HL-60 (cell line): ENCODE results near the gene TMEM132D.

Source experiments
- DNase-seq, 2 experiments: peaks; one replicate each; pipeline ENCODE4 v3.0.0-alpha.2; 2010 to 2020; ENCODE audit warnings: low read depth in 1 of 2, low spot score in 1 of 2
- H3K27ac ChIP-seq: fragments of 250-450 bp; sonication (Bioruptor Pico); replicated peaks from 2 replicates; pipeline ENCODE4 v1.5.1; 2020; ENCODE audit warnings: mild to moderate bottlenecking, moderate library complexity
- H3K27me3 ChIP-seq: fragments of 250-450 bp; sonication (Bioruptor Pico); 2 replicates; pipeline ENCODE4 v1.5.1; 2021; ENCODE audit warnings: mild to moderate bottlenecking, moderate library complexity; ENCODE audit not compliant: insufficient read depth, poor library complexity, severe bottlenecking
- H3K4me3 ChIP-seq: replicated peaks from 2 replicates; pipeline ENCODE4 v1.5.1; 2011; ENCODE audit warnings: mild to moderate bottlenecking, control low read depth, low read length; ENCODE audit not compliant: insufficient read depth
- CTCF ChIP-seq: IDR thresholded peaks from one replicate; pipeline ENCODE4 v1.5.1; 2011; ENCODE audit warnings: low read length, control low read depth, inconsistent platforms; ENCODE audit not compliant: insufficient read depth
- GABPA ChIP-seq: IDR thresholded peaks from 2 replicates; pipeline ENCODE4 v1.6.1; 2012; ENCODE audit warnings: low read depth
- POLR2AphosphoS5 ChIP-seq: IDR thresholded peaks from 2 replicates; pipeline ENCODE4 v1.6.1; 2012; ENCODE audit warnings: low read depth
- REST ChIP-seq: IDR thresholded peaks from 2 replicates; pipeline ENCODE4 v1.6.1; 2012; ENCODE audit warnings: low read depth; ENCODE audit not compliant: insufficient replicate concordance
- SPI1 ChIP-seq: IDR thresholded peaks from 2 replicates; pipeline ENCODE4 v1.6.1; 2012; ENCODE audit warnings: low read depth, mild to moderate bottlenecking, borderline replicate concordance

Gene TMEM132D

DNA sequence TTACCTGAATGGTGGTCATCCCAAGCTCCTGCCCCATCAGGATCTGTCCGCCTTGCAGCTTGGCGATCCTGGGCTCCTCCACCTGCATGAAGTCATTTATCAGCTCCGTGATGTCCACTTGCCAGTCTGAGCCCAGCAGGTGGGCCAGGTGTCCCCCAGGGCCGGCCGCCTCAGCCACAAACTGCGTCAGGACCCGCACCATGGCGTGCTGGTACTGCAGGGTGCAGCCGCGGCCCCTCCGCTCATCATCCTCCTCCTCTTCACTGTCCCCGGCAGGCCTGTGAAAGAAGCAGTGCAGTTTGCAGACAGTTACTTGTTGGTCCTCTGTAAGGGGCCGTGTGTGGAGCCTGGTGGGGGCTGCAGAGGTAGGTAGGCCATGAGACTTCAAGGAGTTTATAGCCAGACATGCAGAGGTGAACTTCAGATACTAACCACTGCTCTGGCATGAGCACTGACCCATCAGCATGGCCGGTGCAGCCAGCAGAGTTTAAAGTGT lies 822.0 kb downstream of the TMEM132D start:
- TF ChIP-seq SPI1 (no peak), GABPA (no peak), CTCF (no peak), POLR2AphosphoS5 (no peak), REST (no peak)
- Histone ChIP-seq H3K4me3 (no peak overlapping the region), H3K27me3 (no peaks in the 10 kb centered on the region), H3K27ac (no peak overlapping the region)
- no peak for DNase-seq

GRCh38 chr12:129080821-129081220 lies 823.0 kb downstream of the TMEM132D start:
- DNase-seq: no peak
- Histone ChIP-seq H3K4me3 (no peak overlapping the region), H3K27ac (no peak overlapping the region), H3K27me3 (no peaks in the 10 kb centered on the region)
- no peak for TF ChIP-seq POLR2AphosphoS5
- no peak for TF ChIP-seq REST
- TF ChIP-seq CTCF: no peak
- no peak for TF ChIP-seq GABPA
- TF ChIP-seq SPI1: no peak

GRCh38 chr12:129080391-129080790 lies 823.4 kb downstream of the TMEM132D start:
- H3K27ac ChIP-seq: no peak overlapping the region
- H3K27me3 ChIP-seq: no peaks in the 10 kb centered on the region
- no peak overlapping the region for H3K4me3 ChIP-seq
- DNase-seq: no peak
- TF ChIP-seq CTCF (no peak), SPI1 (no peak), REST (no peak), POLR2AphosphoS5 (no peak), GABPA (no peak)
